H1 (cell line): ENCODE data around the gene PIEZO1. TPM values are rescaled to one million over a fixed set of nuclear protein-coding genes. Genes with fewer than 3 reads are reported as not detected.

ENCODE experiments used
- CEBPB ChIP-seq: IDR thresholded peaks from 2 replicates; pipeline ENCODE4 v1.6.1; 2012; ENCODE audit warnings: low read depth, low read length
- KDM5A ChIP-seq: fragments of 200-600 bp; IDR thresholded peaks from 2 replicates; pipeline ENCODE4 v1.7.1; 2012; ENCODE audit warnings: mild to moderate bottlenecking, low read length, inconsistent platforms, mixed read lengths
- NRF1 ChIP-seq: IDR thresholded peaks from 2 replicates; pipeline ENCODE4 v1.6.1; 2011; ENCODE audit warnings: mild to moderate bottlenecking, low read depth, low read length, improper control_type of control experiment
- SP1 ChIP-seq: IDR thresholded peaks from 2 replicates; pipeline ENCODE4 v1.6.1; 2011; ENCODE audit warnings: low read depth, low read length
- SP4 ChIP-seq: IDR thresholded peaks from 2 replicates; pipeline ENCODE4 v1.6.1; 2012; ENCODE audit warnings: low read length, inconsistent platforms
- SUZ12 ChIP-seq: fragments of 200-600 bp; sonication (generic); IDR thresholded peaks from 2 replicates; pipeline ENCODE4 v1.6.1; 2012; ENCODE audit warnings: mild to moderate bottlenecking, inconsistent platforms, low read length, moderate library complexity, mixed read lengths
- polyA plus RNA-seq, 7 experiments: library from polyadenylated mRNA; depleted of rRNA in 3 of 7; stranded (reverse) in 5 of 7; unstranded in 2 of 7; fragments of >200 nt in 5 of 7; fragments of 200-250 nt in 2 of 7; gene quantifications; 1 replicate in 5 of 7; 2 replicates in 1 of 7; 4 replicates in 1 of 7; pipeline versions ENCODE4 v1.2.1 to v1.2.3, GENCODE V29; 2011 to 2013; ENCODE audit warnings: missing spikeins in 2 of 7, mixed read lengths in 2 of 7
- total RNA-seq: library from RNA; stranded (reverse); fragmentation: NEBNext Ultra II Directional; extraction: Animal tissue kit (Norgen Biotek cat#: 25700); gene quantifications from 2 replicates; pipeline ENCODE4 v1.2.1, GENCODE V29; 2021
- TF ChIP-seq, protein P1 (sequence below): fragments of 300-600 bp; sonication (generic); IDR thresholded peaks from 2 replicates; pipeline ENCODE4 v1.7.1; 2012; ENCODE audit warnings: low read length, moderate library complexity, mild to moderate bottlenecking, inconsistent platforms; ENCODE audit not compliant: insufficient replicate concordance

Gene PIEZO1
- total and polyA plus RNA-seq, 2 of the 8 experiments (the other 6 are each of a cell fraction or from before 2014, with no cell fraction given) = 42.3 to 67.5 TPM

DNA sequence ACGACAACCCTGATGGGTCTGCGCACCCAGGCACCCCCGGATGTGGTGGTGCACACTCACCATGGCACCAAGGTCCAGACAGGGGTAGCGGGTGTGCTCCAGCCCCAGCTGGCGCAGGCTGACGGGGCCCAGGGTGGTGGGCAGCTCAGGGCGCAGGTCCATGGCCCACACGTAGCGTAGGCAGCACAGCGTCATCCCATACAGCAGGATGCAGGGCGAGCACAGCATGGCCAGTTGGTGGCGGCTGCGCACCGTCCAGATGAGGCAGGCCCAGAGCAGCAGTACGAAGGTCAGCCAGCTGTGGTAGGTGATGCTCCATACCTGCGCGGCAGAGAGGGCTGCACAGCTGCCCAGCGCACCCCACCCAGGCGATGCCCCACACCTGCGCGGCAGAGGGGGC is 48.9 kb downstream of the PIEZO1 start (continued):
- TF ChIP-seq, protein P1, sequence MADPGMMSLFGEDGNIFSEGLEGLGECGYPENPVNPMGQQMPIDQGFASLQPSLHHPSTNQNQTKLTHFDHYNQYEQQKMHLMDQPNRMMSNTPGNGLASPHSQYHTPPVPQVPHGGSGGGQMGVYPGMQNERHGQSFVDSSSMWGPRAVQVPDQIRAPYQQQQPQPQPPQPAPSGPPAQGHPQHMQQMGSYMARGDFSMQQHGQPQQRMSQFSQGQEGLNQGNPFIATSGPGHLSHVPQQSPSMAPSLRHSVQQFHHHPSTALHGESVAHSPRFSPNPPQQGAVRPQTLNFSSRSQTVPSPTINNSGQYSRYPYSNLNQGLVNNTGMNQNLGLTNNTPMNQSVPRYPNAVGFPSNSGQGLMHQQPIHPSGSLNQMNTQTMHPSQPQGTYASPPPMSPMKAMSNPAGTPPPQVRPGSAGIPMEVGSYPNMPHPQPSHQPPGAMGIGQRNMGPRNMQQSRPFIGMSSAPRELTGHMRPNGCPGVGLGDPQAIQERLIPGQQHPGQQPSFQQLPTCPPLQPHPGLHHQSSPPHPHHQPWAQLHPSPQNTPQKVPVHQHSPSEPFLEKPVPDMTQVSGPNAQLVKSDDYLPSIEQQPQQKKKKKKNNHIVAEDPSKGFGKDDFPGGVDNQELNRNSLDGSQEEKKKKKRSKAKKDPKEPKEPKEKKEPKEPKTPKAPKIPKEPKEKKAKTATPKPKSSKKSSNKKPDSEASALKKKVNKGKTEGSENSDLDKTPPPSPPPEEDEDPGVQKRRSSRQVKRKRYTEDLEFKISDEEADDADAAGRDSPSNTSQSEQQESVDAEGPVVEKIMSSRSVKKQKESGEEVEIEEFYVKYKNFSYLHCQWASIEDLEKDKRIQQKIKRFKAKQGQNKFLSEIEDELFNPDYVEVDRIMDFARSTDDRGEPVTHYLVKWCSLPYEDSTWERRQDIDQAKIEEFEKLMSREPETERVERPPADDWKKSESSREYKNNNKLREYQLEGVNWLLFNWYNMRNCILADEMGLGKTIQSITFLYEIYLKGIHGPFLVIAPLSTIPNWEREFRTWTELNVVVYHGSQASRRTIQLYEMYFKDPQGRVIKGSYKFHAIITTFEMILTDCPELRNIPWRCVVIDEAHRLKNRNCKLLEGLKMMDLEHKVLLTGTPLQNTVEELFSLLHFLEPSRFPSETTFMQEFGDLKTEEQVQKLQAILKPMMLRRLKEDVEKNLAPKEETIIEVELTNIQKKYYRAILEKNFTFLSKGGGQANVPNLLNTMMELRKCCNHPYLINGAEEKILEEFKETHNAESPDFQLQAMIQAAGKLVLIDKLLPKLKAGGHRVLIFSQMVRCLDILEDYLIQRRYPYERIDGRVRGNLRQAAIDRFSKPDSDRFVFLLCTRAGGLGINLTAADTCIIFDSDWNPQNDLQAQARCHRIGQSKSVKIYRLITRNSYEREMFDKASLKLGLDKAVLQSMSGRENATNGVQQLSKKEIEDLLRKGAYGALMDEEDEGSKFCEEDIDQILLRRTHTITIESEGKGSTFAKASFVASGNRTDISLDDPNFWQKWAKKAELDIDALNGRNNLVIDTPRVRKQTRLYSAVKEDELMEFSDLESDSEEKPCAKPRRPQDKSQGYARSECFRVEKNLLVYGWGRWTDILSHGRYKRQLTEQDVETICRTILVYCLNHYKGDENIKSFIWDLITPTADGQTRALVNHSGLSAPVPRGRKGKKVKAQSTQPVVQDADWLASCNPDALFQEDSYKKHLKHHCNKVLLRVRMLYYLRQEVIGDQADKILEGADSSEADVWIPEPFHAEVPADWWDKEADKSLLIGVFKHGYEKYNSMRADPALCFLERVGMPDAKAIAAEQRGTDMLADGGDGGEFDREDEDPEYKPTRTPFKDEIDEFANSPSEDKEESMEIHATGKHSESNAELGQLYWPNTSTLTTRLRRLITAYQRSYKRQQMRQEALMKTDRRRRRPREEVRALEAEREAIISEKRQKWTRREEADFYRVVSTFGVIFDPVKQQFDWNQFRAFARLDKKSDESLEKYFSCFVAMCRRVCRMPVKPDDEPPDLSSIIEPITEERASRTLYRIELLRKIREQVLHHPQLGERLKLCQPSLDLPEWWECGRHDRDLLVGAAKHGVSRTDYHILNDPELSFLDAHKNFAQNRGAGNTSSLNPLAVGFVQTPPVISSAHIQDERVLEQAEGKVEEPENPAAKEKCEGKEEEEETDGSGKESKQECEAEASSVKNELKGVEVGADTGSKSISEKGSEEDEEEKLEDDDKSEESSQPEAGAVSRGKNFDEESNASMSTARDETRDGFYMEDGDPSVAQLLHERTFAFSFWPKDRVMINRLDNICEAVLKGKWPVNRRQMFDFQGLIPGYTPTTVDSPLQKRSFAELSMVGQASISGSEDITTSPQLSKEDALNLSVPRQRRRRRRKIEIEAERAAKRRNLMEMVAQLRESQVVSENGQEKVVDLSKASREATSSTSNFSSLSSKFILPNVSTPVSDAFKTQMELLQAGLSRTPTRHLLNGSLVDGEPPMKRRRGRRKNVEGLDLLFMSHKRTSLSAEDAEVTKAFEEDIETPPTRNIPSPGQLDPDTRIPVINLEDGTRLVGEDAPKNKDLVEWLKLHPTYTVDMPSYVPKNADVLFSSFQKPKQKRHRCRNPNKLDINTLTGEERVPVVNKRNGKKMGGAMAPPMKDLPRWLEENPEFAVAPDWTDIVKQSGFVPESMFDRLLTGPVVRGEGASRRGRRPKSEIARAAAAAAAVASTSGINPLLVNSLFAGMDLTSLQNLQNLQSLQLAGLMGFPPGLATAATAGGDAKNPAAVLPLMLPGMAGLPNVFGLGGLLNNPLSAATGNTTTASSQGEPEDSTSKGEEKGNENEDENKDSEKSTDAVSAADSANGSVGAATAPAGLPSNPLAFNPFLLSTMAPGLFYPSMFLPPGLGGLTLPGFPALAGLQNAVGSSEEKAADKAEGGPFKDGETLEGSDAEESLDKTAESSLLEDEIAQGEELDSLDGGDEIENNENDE = no peak
- no peak for TF ChIP-seq SP1
- TF ChIP-seq SUZ12 = no peak
- no peak for TF ChIP-seq SP4
- TF ChIP-seq KDM5A = no peak
- TF ChIP-seq CEBPB = no peak
- TF ChIP-seq NRF1 = no peak
